Hepatocyte (in vitro differentiated cells): ENCODE results near the gene SLC25A18. TPM values are rescaled to one million over a fixed set of nuclear protein-coding genes. Genes with fewer than 3 reads are reported as not detected.

Experiments used
- DNase-seq: peaks from one replicate; pipeline ENCODE4 v3.0.0-alpha.2; 2016; ENCODE audit warnings: low spot score
- H2AFZ ChIP-seq: fragments of 200-600 bp; sonication (generic); 2 replicates; pipeline ENCODE4 v1.6.0; 2016; ENCODE audit warnings: antibody characterized with exemption, mild to moderate bottlenecking
- H3K27ac ChIP-seq: fragments of 200-600 bp; sonication (generic); 2 replicates; pipeline ENCODE4 v1.5.1; 2016; ENCODE audit warnings: mild to moderate bottlenecking
- H3K27me3 ChIP-seq: fragments of 200-600 bp; sonication (generic); 2 replicates; pipeline ENCODE4 v1.6.1; 2016
- H3K36me3 ChIP-seq: fragments of 200-600 bp; sonication (generic); replicated peaks from 2 replicates; pipeline ENCODE4 v1.5.1; 2016; ENCODE audit warnings: low read depth; ENCODE audit not compliant: insufficient read depth
- H3K4me1 ChIP-seq: fragments of 200-600 bp; sonication (generic); 2 replicates; pipeline ENCODE4 v1.5.1; 2016; ENCODE audit warnings: mild to moderate bottlenecking, moderate library complexity; ENCODE audit not compliant: insufficient read depth
- H3K4me2 ChIP-seq: fragments of 200-600 bp; sonication (generic); 2 replicates; pipeline ENCODE4 v1.6.0; 2016
- H3K4me3 ChIP-seq: fragments of 200-600 bp; sonication (generic); 2 replicates; pipeline ENCODE4 v1.5.1; 2016; ENCODE audit warnings: mild to moderate bottlenecking
- H3K79me2 ChIP-seq: fragments of 200-600 bp; sonication (generic); 2 replicates; pipeline ENCODE4 v1.6.0; 2017; ENCODE audit warnings: mild to moderate bottlenecking
- H3K9me2 ChIP-seq: fragments of 200-600 bp; sonication (generic); replicated peaks from 2 replicates; pipeline ENCODE4 v1.6.0; 2017; ENCODE audit warnings: mild to moderate bottlenecking; ENCODE audit not compliant: insufficient read depth
- H3K9me3 ChIP-seq: fragments of 200-600 bp; sonication (generic); 2 replicates; pipeline ENCODE4 v1.5.1; 2016; ENCODE audit warnings: low read depth, mild to moderate bottlenecking
- H4K20me1 ChIP-seq: fragments of 200-600 bp; sonication (generic); 2 replicates; pipeline ENCODE4 v1.6.0; 2016; ENCODE audit warnings: mild to moderate bottlenecking; ENCODE audit not compliant: insufficient read depth, poor library complexity, severe bottlenecking
- CTCF ChIP-seq: fragments of 200-600 bp; sonication (generic); IDR thresholded peaks from 2 replicates; pipeline ENCODE4 v1.5.1; 2016; ENCODE audit warnings: antibody characterized with exemption, mild to moderate bottlenecking; ENCODE audit not compliant: poor library complexity
- EZH2 ChIP-seq: fragments of 200-600 bp; sonication (generic); IDR thresholded peaks from 2 replicates; pipeline ENCODE4 v1.6.1; 2016; ENCODE audit warnings: antibody characterized with exemption, mild to moderate bottlenecking, borderline replicate concordance
- EZH2phosphoT487 ChIP-seq: fragments of 200-600 bp; sonication (generic); IDR thresholded peaks from one replicate; pipeline ENCODE4 v1.6.1; 2018; ENCODE audit warnings: antibody characterized with exemption, mild to moderate bottlenecking, low read depth, moderate library complexity; ENCODE audit not compliant: unreplicated experiment, severe bottlenecking
- WGBS: methylation state at CpG from one replicate; pipeline ENCODE4 v1.1.6; 2016; ENCODE audit warnings: low lambda C conversion rate; ENCODE audit errors: missing lambda C conversion rate; 5-methylcytosine and 5-hydroxymethylcytosine counted together
- polyA plus RNA-seq: library from polyadenylated mRNA; unstranded; fragments of >200 nt; fragmentation: Nextera tagmentation; extraction: Ambion mirVana; gene quantifications from 2 replicates; pipeline ENCODE4 v1.2.1, GENCODE V29; 2016
- total RNA-seq: library from RNA; depleted of rRNA; stranded (reverse); fragments of >200 nt; gene quantifications from 2 replicates; pipeline ENCODE4 v1.2.3, GENCODE V29; 2014

SLC25A18 gene
- total and polyA plus RNA-seq, 2 experiments from 2014 or later: 3.5 to 4.2 TPM

- TF ChIP-seq EZH2phosphoT487: no peak
- no peak for TF ChIP-seq CTCF
- no peak for TF ChIP-seq EZH2
- WGBS: 96% methylated on average over 10 of the region's 10 CpGs
- peaks cover 26% of the 10 kb centered on the region for H3K4me1 ChIP-seq
- H4K20me1 ChIP-seq: no peaks in the 10 kb centered on the region
- H3K4me2 ChIP-seq: no peak overlapping the region
- no peaks in the 10 kb centered on the region for H3K9me2 ChIP-seq
- H3K27me3 ChIP-seq: no peaks in the 10 kb centered on the region
- no peak overlapping the region for H3K4me3 ChIP-seq
- H3K27ac ChIP-seq: no peak overlapping the region
- no peaks in the 10 kb centered on the region for H3K9me3 ChIP-seq
- DNase-seq: no peak
- H3K79me2 ChIP-seq: no peaks in the 10 kb centered on the region
- no peaks in the 10 kb centered on the region for H3K36me3 ChIP-seq
- no peak overlapping the region for H2AFZ ChIP-seq
Observed at GRCh38 chr22:17566776-17567175, 3.5 kb downstream of the SLC25A18 start.

DNA sequence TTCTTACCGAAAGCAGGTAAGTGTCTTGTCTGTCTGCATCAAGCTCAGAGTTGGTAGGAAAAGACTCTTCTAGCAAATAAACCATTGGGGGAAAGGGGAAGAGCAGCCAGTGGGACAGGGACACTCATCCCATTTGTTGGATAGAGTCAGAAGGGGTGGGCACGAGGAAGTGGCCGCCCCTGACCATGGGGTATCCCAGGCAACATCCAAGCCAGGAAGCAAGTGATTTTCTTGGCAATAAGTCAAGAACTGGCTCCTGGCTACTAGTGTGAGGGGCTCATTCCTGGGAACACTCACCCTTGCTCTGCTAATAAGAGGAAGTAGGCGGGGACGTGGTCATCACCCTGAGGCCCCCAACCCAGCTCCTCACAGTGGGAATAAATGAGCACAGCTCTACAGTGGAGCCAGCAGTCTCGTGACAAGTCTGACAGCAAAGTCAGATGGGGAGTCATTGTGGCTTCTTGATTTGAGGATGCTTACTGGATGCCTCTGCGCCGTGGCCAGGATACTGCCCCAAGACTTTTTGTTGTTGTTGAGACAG lies 6.7 kb downstream of the SLC25A18 start:
- H3K9me3 ChIP-seq: no peaks in the 10 kb centered on the region
- H2AFZ ChIP-seq: no peak overlapping the region
- H3K27me3 ChIP-seq: no peaks in the 10 kb centered on the region
- H3K79me2 ChIP-seq: no peaks in the 10 kb centered on the region
- H3K9me2 ChIP-seq: no peaks in the 10 kb centered on the region
- no peak overlapping the region for H3K4me3 ChIP-seq
- H3K36me3 ChIP-seq: no peaks in the 10 kb centered on the region
- DNase-seq: peak; percentile 37
- no peaks in the 10 kb centered on the region for H4K20me1 ChIP-seq
- peaks cover 19% of the 10 kb centered on the region for H3K4me1 ChIP-seq
- WGBS: 59% methylated on average over 8 of the region's 8 CpGs
- no peak for TF ChIP-seq EZH2
- no peak for TF ChIP-seq EZH2phosphoT487
- TF ChIP-seq CTCF: no peak
- H3K27ac ChIP-seq: peak overlapping the region; percentile 54
- H3K4me2 ChIP-seq: peak overlapping the region; percentile 68

- TF ChIP-seq CTCF (no peak), EZH2phosphoT487 (no peak), EZH2 (no peak)
- Histone ChIP-seq H3K4me3 (no peak overlapping the region), H3K36me3 (no peaks in the 10 kb centered on the region), H3K79me2 (no peaks in the 10 kb centered on the region), H2AFZ (no peak overlapping the region), H3K27me3 (no peaks in the 10 kb centered on the region), H3K9me3 (no peaks in the 10 kb centered on the region), H3K9me2 (no peaks in the 10 kb centered on the region), H4K20me1 (no peaks in the 10 kb centered on the region), H3K4me2 (peak overlapping the region; percentile 67), H3K27ac (peak overlapping the region; percentile 66), H3K4me1 (peaks cover 19% of the 10 kb centered on the region)
- peak; percentile 49 for DNase-seq
- 56% methylated on average over 21 of the region's 21 CpGs for WGBS
Observed at GRCh38 chr22:17570851-17571631, 7.7 kb downstream of the SLC25A18 start.
